Endodermal cell (in vitro differentiated cells): ENCODE results near the gene URM1. TPM values are rescaled to one million over a fixed set of nuclear protein-coding genes. Genes with fewer than 3 reads are reported as not detected.

Experiments
- DNase-seq: peaks from one replicate; pipeline ENCODE4 v3.0.0-alpha.2; 2017
- H3K27ac ChIP-seq: 2 replicates; pipeline ENCODE4 v1.5.1; 2013; ENCODE audit warnings: mild to moderate bottlenecking, low read depth, low read length, moderate library complexity
- H3K27me3 ChIP-seq: 2 replicates; pipeline ENCODE4 v1.6.1; 2013; ENCODE audit warnings: mild to moderate bottlenecking, low read length, moderate library complexity; ENCODE audit not compliant: insufficient read depth, control insufficient read depth, poor library complexity, severe bottlenecking
- H3K36me3 ChIP-seq: 2 replicates; pipeline ENCODE4 v1.7.0; 2013; ENCODE audit warnings: mild to moderate bottlenecking, low read length, moderate library complexity; ENCODE audit not compliant: control insufficient read depth, insufficient read depth
- H3K4me1 ChIP-seq: one replicate; pipeline ENCODE4 v1.7.0; 2013; ENCODE audit warnings: low read length; ENCODE audit not compliant: control insufficient read depth, insufficient read depth
- H3K4me3 ChIP-seq: 2 replicates; pipeline ENCODE4 v1.5.1; 2013; ENCODE audit warnings: mild to moderate bottlenecking, low read length, moderate library complexity
- H3K9ac ChIP-seq: 2 replicates; pipeline ENCODE4 v1.6.1; 2013; ENCODE audit warnings: mild to moderate bottlenecking, low read length, moderate library complexity; ENCODE audit not compliant: poor library complexity, severe bottlenecking; ENCODE audit errors: extremely low read depth
- H3K9me3 ChIP-seq: 2 replicates; pipeline ENCODE4 v1.6.1; 2013; ENCODE audit warnings: mild to moderate bottlenecking, low read length, moderate library complexity; ENCODE audit not compliant: control insufficient read depth
- H3K27ac Mint-ChIP-seq: 2 replicates; pipeline ENCODE4 v1.8.0; 2020; ENCODE audit warnings: mixed read lengths
- H3K27me3 Mint-ChIP-seq: 2 replicates; pipeline ENCODE4 v1.8.0; 2021; ENCODE audit warnings: mild to moderate bottlenecking, mixed read lengths; ENCODE audit not compliant: insufficient read depth
- H3K36me3 Mint-ChIP-seq: 2 replicates; pipeline ENCODE4 v1.8.0; 2020; ENCODE audit warnings: low read depth, mixed read lengths
- H3K4me1 Mint-ChIP-seq: 2 replicates; pipeline ENCODE4 v1.8.0; 2020; ENCODE audit warnings: mixed read lengths
- H3K4me3 Mint-ChIP-seq: 2 replicates; pipeline ENCODE4 v1.8.0; 2020; ENCODE audit warnings: mild to moderate bottlenecking, moderate library complexity, mixed read lengths
- H3K9me3 Mint-ChIP-seq: 2 replicates; pipeline ENCODE4 v1.8.0; 2020; ENCODE audit warnings: mild to moderate bottlenecking, mixed read lengths
- WGBS, 2 experiments: methylation state at CpG; one replicate each; pipeline versions ENCODE4 v1.1.5 to v1.1.7; 2013; ENCODE audit warnings: missing lambda C conversion rate in 2 of 2, mixed read lengths in 1 of 2; ENCODE audit not compliant: insufficient coverage in 1 of 2, insufficient read length in 1 of 2; 5-methylcytosine and 5-hydroxymethylcytosine counted together
- total RNA-seq, 2 donors: library from RNA; stranded (reverse); fragmentation: NEBNext Ultra II Directional in 1 of 2; extraction: Animal tissue kit (Norgen Biotek cat#: 25700) in 1 of 2; gene quantifications; 2 replicates in 1 of 2; 3 replicates in 1 of 2; pipeline ENCODE4 v1.2.1, GENCODE V29; 2021
- TF ChIP-seq, protein P1 (sequence below): fragments of 200-600 bp; sonication (generic); conservative IDR thresholded peaks from 2 replicates; pipeline ENCODE4 v1.5.0; 2021; ENCODE audit warnings: antibody characterized with exemption, mild to moderate bottlenecking

URM1 gene
- total RNA-seq, 2 donors from 2014 or later = 51.5 to 60.4 TPM

DNA sequence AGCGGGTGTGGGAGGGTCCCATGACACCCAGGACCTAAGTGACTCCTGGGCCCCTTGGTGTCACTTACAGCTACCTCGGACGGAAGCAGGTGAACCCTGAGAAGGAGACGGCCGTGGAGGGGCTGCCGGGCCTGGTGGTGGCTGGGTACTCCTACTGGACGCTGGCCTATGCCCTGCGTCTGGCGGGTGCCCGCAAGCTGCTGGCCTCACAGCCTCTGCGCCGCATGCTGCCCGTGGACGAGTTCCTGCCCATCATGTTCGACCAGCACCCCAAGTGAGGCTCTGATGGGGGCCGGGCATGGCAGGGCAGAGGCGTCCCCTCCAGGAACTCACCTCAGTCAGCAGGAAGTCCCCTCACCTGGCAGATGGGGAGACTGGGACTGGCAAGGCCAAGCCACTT lies 63.2 kb downstream of the URM1 start:
- no peaks in the 10 kb centered on the region for H3K9me3 Mint-ChIP-seq
- WGBS, 2 experiments = 92 to 98% methylated on average over 15 to 17 of the region's 17 CpGs
- no peaks in the 10 kb centered on the region for H3K27me3 Mint-ChIP-seq
- H3K27me3 ChIP-seq = no peaks in the 10 kb centered on the region
- H3K4me3 Mint-ChIP-seq = no peak overlapping the region
- no peak overlapping the region for H3K9ac ChIP-seq
- no peak overlapping the region for H3K27ac ChIP-seq
- no peaks in the 10 kb centered on the region for H3K9me3 ChIP-seq
- no peaks in the 10 kb centered on the region for H3K4me1 ChIP-seq
- H3K4me3 ChIP-seq = no peak overlapping the region
- H3K27ac Mint-ChIP-seq = no peak overlapping the region
- peaks cover 2% of the 10 kb centered on the region for H3K36me3 Mint-ChIP-seq
- no peaks in the 10 kb centered on the region for H3K4me1 Mint-ChIP-seq
- TF ChIP-seq, protein P1, sequence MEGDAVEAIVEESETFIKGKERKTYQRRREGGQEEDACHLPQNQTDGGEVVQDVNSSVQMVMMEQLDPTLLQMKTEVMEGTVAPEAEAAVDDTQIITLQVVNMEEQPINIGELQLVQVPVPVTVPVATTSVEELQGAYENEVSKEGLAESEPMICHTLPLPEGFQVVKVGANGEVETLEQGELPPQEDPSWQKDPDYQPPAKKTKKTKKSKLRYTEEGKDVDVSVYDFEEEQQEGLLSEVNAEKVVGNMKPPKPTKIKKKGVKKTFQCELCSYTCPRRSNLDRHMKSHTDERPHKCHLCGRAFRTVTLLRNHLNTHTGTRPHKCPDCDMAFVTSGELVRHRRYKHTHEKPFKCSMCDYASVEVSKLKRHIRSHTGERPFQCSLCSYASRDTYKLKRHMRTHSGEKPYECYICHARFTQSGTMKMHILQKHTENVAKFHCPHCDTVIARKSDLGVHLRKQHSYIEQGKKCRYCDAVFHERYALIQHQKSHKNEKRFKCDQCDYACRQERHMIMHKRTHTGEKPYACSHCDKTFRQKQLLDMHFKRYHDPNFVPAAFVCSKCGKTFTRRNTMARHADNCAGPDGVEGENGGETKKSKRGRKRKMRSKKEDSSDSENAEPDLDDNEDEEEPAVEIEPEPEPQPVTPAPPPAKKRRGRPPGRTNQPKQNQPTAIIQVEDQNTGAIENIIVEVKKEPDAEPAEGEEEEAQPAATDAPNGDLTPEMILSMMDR = no peak
- DNase-seq = no peak
- no peaks in the 10 kb centered on the region for H3K36me3 ChIP-seq

DNA sequence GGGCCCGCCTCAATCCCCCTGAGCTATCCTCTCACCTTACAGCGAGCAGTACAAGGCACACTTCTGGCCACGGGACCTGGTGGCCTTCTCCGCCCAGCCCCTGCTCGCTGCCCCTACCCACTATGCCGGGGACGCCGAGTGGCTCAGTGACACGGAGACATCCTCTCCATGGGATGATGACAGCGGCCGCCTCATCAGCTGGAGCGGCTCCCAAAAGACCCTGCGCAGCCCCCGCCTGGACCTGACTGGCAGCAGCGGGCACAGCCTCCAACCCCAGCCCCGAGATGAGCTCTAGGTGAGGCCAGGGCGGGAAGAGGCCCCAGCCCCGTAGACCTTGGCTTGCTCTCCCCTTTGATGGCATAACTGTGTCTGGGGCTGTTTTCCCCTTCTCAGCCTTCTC lies 64.4 kb downstream of the URM1 start:
- no peaks in the 10 kb centered on the region for H3K9me3 Mint-ChIP-seq

DNA sequence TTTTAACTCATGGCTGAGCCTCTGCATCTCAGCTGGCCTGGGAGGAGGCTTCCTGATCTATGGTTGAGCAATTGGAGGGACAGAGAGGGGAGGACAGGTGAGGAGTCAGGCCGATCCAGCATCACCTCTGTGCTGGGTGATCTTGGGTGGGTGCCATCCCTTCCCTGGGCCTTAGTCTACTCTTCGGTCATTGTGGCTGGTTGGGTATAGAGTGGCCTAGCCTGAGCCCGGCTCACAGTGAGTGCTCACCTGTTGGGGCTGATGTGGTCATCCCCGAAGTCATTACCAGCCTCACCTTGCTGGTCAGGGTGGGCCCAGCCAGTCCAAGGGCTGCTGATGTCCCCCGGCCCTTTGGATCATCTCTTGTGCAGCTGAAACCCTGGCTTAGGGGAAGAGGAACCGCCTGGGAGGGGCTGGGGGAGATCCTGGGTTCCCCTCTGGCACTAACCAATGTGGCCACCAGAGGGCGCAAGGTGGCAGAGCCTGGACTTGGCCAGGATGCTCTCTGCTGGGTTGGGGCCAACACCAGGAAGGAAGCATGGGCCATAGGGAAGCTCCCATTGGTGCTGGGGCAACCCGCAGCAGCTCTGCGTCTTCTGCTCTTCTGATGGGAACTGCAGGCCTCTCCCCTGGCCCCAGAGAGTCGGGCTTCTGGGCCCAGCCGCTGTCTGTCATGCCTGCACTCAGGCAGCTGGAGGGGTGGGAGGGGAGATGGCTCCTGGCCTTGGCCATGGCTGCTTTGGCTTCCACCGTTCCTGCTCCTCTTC lies 67.4 kb downstream of the URM1 start:
- H3K4me1 ChIP-seq = no peaks in the 10 kb centered on the region
- DNase-seq = peak; percentile 98
- Mint-ChIP-seq H3K4me3 (no peak overlapping the region), H3K27me3 (peaks cover 16% of the 10 kb centered on the region), H3K9me3 (no peaks in the 10 kb centered on the region), H3K27ac (no peak overlapping the region), H3K36me3 (no peaks in the 10 kb centered on the region), H3K4me1 (no peaks in the 10 kb centered on the region)
- no peaks in the 10 kb centered on the region for H3K36me3 ChIP-seq
- no peak overlapping the region for H3K9ac ChIP-seq
- WGBS, 2 experiments = 55 to 68% methylated on average over 6 to 12 of the region's 12 CpGs
- H3K27ac ChIP-seq = no peak overlapping the region
- no peak overlapping the region for H3K4me3 ChIP-seq
- H3K27me3 ChIP-seq = no peaks in the 10 kb centered on the region
- TF ChIP-seq, protein P1 = peak; percentile 98
- H3K9me3 ChIP-seq = no peaks in the 10 kb centered on the region

More for the DNA sequence above, 64.4 kb downstream of the URM1 start:
- Histone ChIP-seq H3K27ac (no peak overlapping the region), H3K4me1 (no peaks in the 10 kb centered on the region), H3K4me3 (no peak overlapping the region), H3K9me3 (no peaks in the 10 kb centered on the region), H3K27me3 (no peaks in the 10 kb centered on the region), H3K36me3 (no peaks in the 10 kb centered on the region), H3K9ac (no peak overlapping the region)
- H3K27me3 Mint-ChIP-seq = no peaks in the 10 kb centered on the region
- 88 to 94% methylated on average over 8 to 18 of the region's 18 CpGs for WGBS, 2 experiments
- H3K4me3 Mint-ChIP-seq = no peak overlapping the region
- TF ChIP-seq, protein P1 = no peak
- no peak overlapping the region for H3K27ac Mint-ChIP-seq
- H3K4me1 Mint-ChIP-seq = no peaks in the 10 kb centered on the region
- no peaks in the 10 kb centered on the region for H3K36me3 Mint-ChIP-seq
- no peak for DNase-seq
